GM19468 (cell line): ENCODE measurements around the gene EMD.
A peak's percentile ranks its signal among the peaks of the same experiment; 100 is the strongest.
"Not testable (repeated sequence)": the region's sequence is repeated elsewhere in the genome, so short reads cannot be mapped to it uniquely, and the experiment has no call there.

Experiments used
- ATAC-seq: cut with Tn5 transposase; IDR thresholded peaks from one replicate; pipeline ENCODE4 v1.9.1; 2021; ENCODE audit warnings: mild to moderate bottlenecking, moderate library complexity, moderate number of reproducible peaks; ENCODE audit not compliant: unreplicated experiment; ENCODE audit errors: extremely low read depth

EMD gene

GRCh38 chrX:154388649-154389048 is 9.6 kb downstream of the EMD start:
- ATAC-seq, result not testable (repeated sequence)

- ATAC-seq, result peak; percentile 59
These were observed 11.0 kb downstream of the EMD start for GRCh38 chrX:154389812-154390747.

GRCh38 chrX:154396363-154396762 is 17.3 kb downstream of the EMD start:
- ATAC-seq, result not testable (repeated sequence)

- no peak for ATAC-seq
These were observed 18.1 kb downstream of the EMD start for GRCh38 chrX:154396973-154397887.

GRCh38 chrX:154397888-154398667 is 19.0 kb downstream of the EMD start, which contains the start of gene RPL10:
Gene RPL10 (plus strand): TSS chrX:154398377. CDS start chrX:154398520, 143 bp downstream.
- ATAC-seq, result peak; percentile 85

GRCh38 chrX:154398668-154399526 is 19.8 kb downstream of the EMD start:
- no peak for ATAC-seq

- no peak for ATAC-seq
These were observed 20.7 kb downstream of the EMD start for GRCh38 chrX:154399527-154400368.

- not testable (repeated sequence) for ATAC-seq
These were observed 21.3 kb downstream of the EMD start for GRCh38 chrX:154400369-154400817.

- ATAC-seq, result no peak
These were observed 22.1 kb downstream of the EMD start for GRCh38 chrX:154401045-154401799.

- no peak for ATAC-seq
These were observed 23.0 kb downstream of the EMD start for GRCh38 chrX:154401918-154402621.

- no peak for ATAC-seq
These were observed 23.6 kb downstream of the EMD start for GRCh38 chrX:154402622-154403127.

GRCh38 chrX:154403192-154403591 is 24.1 kb downstream of the EMD start:
- no peak for ATAC-seq

GRCh38 chrX:154403858-154404257 is 24.8 kb downstream of the EMD start:
- no peak for ATAC-seq

- ATAC-seq, result no peak
These were observed 25.6 kb downstream of the EMD start for GRCh38 chrX:154404625-154405192.

GRCh38 chrX:154408659-154409221 is 29.6 kb downstream of the EMD start:
- ATAC-seq, result no peak
